ENCODE data around the gene CRHR2. TPM values are rescaled to one million over a fixed set of nuclear protein-coding genes. Genes with fewer than 3 reads are reported as not detected.

The CRHR2 gene
- total RNA-seq, 1 experiment from 2014 or later, result 0.22 TPM

DNA sequence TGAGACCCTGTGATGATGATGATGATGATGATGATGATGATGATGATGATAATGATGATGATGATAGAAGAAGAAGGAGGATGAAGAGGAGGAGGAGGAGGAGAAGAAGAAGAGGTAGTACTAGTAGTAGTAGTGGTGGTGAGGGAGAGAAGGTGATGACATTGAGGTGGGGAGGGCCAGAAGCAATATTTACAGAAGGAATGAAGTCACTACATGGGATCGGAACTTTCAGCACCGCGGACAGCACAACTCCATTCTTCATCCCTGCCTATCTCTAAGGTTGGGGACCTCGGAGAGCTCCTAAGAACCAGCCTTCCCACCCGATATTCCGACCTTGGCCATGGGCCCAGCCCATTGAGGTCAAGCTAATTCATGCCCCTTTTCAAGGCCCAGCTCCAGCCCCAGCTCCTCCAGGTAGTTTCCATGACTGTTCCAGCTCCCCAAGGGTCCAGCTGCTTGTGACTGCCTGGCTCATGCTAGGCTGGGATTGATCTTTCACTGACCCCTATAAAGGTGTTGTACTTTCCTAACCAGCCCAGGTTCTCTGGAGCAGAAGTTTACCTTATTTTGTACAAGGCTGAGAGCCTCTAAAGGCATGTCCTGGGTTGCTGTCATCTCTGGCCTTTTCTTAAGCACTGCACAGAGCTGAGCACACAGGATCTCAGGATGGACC, 10.3 kb downstream of the CRHR2 start (continued):
- TF ChIP-seq, protein P1, sequence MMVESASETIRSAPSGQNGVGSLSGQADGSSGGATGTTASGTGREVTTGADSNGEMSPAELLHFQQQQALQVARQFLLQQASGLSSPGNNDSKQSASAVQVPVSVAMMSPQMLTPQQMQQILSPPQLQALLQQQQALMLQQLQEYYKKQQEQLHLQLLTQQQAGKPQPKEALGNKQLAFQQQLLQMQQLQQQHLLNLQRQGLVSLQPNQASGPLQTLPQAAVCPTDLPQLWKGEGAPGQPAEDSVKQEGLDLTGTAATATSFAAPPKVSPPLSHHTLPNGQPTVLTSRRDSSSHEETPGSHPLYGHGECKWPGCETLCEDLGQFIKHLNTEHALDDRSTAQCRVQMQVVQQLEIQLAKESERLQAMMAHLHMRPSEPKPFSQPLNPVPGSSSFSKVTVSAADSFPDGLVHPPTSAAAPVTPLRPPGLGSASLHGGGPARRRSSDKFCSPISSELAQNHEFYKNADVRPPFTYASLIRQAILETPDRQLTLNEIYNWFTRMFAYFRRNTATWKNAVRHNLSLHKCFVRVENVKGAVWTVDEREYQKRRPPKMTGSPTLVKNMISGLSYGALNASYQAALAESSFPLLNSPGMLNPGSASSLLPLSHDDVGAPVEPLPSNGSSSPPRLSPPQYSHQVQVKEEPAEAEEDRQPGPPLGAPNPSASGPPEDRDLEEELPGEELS (CRISPR knock-in tag; IDR thresholded peaks at IDR 0.05), result peak; percentile 99
- peak; percentile 96 for TF ChIP-seq ETV6 (CRISPR knock-in tag; IDR thresholded peaks at IDR 0.05)
- no peak for TF ChIP-seq MXD4 (CRISPR knock-in tag; IDR thresholded peaks at IDR 0.05; ENCODE audit: borderline replicate concordance)
- peak; percentile 86 for TF ChIP-seq MYBL2 (CRISPR knock-in tag; IDR thresholded peaks at IDR 0.05)
- TF ChIP-seq, protein P2, sequence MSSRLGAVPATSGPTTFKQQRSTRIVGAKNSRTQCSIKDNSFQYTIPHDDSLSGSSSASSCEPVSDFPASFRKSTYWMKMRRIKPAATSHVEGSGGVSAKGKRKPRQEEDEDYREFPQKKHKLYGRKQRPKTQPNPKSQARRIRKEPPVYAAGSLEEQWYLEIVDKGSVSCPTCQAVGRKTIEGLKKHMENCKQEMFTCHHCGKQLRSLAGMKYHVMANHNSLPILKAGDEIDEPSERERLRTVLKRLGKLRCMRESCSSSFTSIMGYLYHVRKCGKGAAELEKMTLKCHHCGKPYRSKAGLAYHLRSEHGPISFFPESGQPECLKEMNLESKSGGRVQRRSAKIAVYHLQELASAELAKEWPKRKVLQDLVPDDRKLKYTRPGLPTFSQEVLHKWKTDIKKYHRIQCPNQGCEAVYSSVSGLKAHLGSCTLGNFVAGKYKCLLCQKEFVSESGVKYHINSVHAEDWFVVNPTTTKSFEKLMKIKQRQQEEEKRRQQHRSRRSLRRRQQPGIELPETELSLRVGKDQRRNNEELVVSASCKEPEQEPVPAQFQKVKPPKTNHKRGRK (CRISPR knock-in tag; IDR thresholded peaks at IDR 0.05; ENCODE audit: borderline replicate concordance), result 0 out of 2 replicates have a peak, but pooled peaks have one; percentile 55

DNA sequence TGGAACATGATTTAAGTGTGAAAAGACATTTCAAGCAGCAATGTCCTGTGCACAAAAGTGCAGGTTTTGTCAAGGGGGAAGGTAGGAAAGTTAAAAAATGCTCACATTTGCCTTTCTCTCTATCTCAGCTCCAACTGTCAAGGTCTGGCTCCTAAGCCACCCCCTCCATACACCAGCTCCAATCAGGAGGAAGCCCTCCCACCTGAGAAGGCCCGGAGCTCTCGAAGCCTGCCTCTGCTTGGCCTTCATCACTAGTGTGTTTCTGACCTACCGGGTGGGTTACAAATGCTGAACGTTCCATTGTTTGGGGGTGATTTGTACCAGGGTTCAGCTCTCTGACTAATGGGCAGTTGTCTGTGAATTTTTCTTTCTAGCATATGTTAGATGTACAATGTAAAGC, 14.2 kb downstream of the CRHR2 start:
- no peak for DNase-seq (ENCODE audit: low spot score)
- Mint-ChIP-seq H3K36me3 (no peaks in the 10 kb centered on the region), H3K4me1 (peaks cover 5% of the 10 kb centered on the region; the same call in 1 of the 2 replicates), H3K27ac (no peak overlapping the region), H3K4me3 (no peak overlapping the region), H3K27me3 (ENCODE audit: low read depth) (no peaks in the 10 kb centered on the region), H3K9me3 (0 out of 2 replicates have a peak, but pooled peaks cover 5% of the 10 kb centered on the region)
- no peak for TF ChIP-seq NR1H2 (CRISPR knock-in tag; IDR thresholded peaks at IDR 0.05)
- no peak for TF ChIP-seq ESRRA (CRISPR knock-in tag; IDR thresholded peaks at IDR 0.05; ENCODE audit: borderline replicate concordance)
- TF ChIP-seq TEAD1 (CRISPR knock-in tag; IDR thresholded peaks at IDR 0.05), result no peak
- no peak for TF ChIP-seq ZNF138 (CRISPR knock-in tag; conservative IDR thresholded peaks at IDR 0.05)
- TF ChIP-seq, protein P3, sequence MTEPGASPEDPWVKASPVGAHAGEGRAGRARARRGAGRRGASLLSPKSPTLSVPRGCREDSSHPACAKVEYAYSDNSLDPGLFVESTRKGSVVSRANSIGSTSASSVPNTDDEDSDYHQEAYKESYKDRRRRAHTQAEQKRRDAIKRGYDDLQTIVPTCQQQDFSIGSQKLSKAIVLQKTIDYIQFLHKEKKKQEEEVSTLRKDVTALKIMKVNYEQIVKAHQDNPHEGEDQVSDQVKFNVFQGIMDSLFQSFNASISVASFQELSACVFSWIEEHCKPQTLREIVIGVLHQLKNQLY (CRISPR knock-in tag; IDR thresholded peaks at IDR 0.05), result no peak
- no peak for TF ChIP-seq ZNF121 (CRISPR knock-in tag; IDR thresholded peaks at IDR 0.05)
- TF ChIP-seq ATF1 (CRISPR knock-in tag; IDR thresholded peaks at IDR 0.05), result no peak
- TF ChIP-seq, protein P4, sequence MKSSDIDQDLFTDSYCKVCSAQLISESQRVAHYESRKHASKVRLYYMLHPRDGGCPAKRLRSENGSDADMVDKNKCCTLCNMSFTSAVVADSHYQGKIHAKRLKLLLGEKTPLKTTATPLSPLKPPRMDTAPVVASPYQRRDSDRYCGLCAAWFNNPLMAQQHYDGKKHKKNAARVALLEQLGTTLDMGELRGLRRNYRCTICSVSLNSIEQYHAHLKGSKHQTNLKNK (CRISPR knock-in tag; IDR thresholded peaks at IDR 0.05), result no peak
- no peak for TF ChIP-seq NR3C1 (CRISPR knock-in tag; conservative IDR thresholded peaks at IDR 0.05; ENCODE audit: low read depth)
- TF ChIP-seq, protein P5, sequence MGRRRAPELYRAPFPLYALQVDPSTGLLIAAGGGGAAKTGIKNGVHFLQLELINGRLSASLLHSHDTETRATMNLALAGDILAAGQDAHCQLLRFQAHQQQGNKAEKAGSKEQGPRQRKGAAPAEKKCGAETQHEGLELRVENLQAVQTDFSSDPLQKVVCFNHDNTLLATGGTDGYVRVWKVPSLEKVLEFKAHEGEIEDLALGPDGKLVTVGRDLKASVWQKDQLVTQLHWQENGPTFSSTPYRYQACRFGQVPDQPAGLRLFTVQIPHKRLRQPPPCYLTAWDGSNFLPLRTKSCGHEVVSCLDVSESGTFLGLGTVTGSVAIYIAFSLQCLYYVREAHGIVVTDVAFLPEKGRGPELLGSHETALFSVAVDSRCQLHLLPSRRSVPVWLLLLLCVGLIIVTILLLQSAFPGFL (CRISPR knock-in tag; IDR thresholded peaks at IDR 0.05; ENCODE audit: borderline replicate concordance), result no peak
- TF ChIP-seq NFYB (CRISPR knock-in tag; conservative IDR thresholded peaks at IDR 0.05; ENCODE audit: low read depth), result no peak
- TF ChIP-seq, protein P6, sequence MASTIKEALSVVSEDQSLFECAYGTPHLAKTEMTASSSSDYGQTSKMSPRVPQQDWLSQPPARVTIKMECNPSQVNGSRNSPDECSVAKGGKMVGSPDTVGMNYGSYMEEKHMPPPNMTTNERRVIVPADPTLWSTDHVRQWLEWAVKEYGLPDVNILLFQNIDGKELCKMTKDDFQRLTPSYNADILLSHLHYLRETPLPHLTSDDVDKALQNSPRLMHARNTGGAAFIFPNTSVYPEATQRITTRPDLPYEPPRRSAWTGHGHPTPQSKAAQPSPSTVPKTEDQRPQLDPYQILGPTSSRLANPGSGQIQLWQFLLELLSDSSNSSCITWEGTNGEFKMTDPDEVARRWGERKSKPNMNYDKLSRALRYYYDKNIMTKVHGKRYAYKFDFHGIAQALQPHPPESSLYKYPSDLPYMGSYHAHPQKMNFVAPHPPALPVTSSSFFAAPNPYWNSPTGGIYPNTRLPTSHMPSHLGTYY (CRISPR knock-in tag; IDR thresholded peaks at IDR 0.05), result no peak
- no peak for TF ChIP-seq RELA (CRISPR knock-in tag; IDR thresholded peaks at IDR 0.05; ENCODE audit: borderline replicate concordance)
- TF ChIP-seq, protein P7, sequence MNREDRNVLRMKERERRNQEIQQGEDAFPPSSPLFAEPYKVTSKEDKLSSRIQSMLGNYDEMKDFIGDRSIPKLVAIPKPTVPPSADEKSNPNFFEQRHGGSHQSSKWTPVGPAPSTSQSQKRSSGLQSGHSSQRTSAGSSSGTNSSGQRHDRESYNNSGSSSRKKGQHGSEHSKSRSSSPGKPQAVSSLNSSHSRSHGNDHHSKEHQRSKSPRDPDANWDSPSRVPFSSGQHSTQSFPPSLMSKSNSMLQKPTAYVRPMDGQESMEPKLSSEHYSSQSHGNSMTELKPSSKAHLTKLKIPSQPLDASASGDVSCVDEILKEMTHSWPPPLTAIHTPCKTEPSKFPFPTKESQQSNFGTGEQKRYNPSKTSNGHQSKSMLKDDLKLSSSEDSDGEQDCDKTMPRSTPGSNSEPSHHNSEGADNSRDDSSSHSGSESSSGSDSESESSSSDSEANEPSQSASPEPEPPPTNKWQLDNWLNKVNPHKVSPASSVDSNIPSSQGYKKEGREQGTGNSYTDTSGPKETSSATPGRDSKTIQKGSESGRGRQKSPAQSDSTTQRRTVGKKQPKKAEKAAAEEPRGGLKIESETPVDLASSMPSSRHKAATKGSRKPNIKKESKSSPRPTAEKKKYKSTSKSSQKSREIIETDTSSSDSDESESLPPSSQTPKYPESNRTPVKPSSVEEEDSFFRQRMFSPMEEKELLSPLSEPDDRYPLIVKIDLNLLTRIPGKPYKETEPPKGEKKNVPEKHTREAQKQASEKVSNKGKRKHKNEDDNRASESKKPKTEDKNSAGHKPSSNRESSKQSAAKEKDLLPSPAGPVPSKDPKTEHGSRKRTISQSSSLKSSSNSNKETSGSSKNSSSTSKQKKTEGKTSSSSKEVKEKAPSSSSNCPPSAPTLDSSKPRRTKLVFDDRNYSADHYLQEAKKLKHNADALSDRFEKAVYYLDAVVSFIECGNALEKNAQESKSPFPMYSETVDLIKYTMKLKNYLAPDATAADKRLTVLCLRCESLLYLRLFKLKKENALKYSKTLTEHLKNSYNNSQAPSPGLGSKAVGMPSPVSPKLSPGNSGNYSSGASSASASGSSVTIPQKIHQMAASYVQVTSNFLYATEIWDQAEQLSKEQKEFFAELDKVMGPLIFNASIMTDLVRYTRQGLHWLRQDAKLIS (CRISPR knock-in tag; IDR thresholded peaks at IDR 0.05; ENCODE audit: borderline replicate concordance), result no peak
- TF ChIP-seq, protein P2 (CRISPR knock-in tag; IDR thresholded peaks at IDR 0.05; ENCODE audit: borderline replicate concordance), result no peak
- TF ChIP-seq JAZF1 (CRISPR knock-in tag; IDR thresholded peaks at IDR 0.05), result no peak
- TF ChIP-seq SOX15 (CRISPR knock-in tag; IDR thresholded peaks at IDR 0.05), result no peak
- TF ChIP-seq ELF4 (CRISPR knock-in tag; IDR thresholded peaks at IDR 0.05; ENCODE audit: low read depth), result no peak
- ChIA-PET CTCF (interaction anchor here (1.6 kb wide), 2 partner anchors 14 to 123 kb away, joined by 6 to 7 read pairs; partner anchors contain the start of gene CRHR2), POLR2A (no interaction called here)
- ATAC-seq, result peak; percentile 26; the same call in 1 of the 2 replicates
